ENCODE data around the gene GALR2.

Gene GALR2

DNA sequence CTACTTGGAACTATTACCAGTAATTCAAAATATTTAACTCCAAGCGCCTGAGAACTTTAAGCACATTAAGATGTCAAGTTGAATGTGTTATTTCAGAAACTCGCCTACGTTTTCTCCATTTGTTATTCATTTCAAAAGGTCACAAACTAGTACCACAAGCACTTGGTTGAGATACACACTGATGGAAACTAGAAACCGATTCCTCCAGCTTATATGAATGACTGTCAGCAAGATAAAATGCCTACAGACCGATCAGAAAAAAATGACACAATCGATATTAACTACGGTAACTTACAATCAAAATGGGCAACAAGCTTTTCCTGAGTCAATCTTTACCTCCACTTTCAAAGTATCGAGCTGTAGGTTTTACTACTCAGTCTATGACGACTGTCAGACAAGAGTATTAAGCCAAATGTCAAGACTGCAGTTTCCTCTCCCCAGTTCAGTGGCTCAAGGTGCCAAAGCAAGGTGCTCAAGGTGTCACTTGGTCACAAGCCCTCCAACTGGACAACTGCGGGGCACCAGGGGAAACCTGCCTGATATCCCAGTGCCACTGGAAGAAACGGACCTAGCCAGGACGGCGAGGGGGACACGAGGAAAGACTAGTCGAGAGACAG lies 2.9 kb upstream of the GALR2 start:
- H3K4me3 ChIP-seq (replicated peaks in 1 of 2; ENCODE audit: low read depth in 2 of 2, low read length in 2 of 2), result peak overlapping the region; percentile 81 to 96
- TF ChIP-seq CTCF (IDR thresholded peaks at IDR 0.05; ENCODE audit: low read depth, low read length), result no peak
- DNase-seq (ENCODE audit: low read depth in 2 of 2), result no peak

- no peak for TF ChIP-seq CTCF (IDR thresholded peaks at IDR 0.05; ENCODE audit: low read depth, low read length)
Observed at GRCh38 chr17:76072148-76072858, 2.3 kb upstream of the GALR2 start, which contains the start of gene SRP68. TSS of gene SRP68 (minus strand) at chr17:76072517. CDS start at chr17:76072491, 26 bp downstream.

DNA sequence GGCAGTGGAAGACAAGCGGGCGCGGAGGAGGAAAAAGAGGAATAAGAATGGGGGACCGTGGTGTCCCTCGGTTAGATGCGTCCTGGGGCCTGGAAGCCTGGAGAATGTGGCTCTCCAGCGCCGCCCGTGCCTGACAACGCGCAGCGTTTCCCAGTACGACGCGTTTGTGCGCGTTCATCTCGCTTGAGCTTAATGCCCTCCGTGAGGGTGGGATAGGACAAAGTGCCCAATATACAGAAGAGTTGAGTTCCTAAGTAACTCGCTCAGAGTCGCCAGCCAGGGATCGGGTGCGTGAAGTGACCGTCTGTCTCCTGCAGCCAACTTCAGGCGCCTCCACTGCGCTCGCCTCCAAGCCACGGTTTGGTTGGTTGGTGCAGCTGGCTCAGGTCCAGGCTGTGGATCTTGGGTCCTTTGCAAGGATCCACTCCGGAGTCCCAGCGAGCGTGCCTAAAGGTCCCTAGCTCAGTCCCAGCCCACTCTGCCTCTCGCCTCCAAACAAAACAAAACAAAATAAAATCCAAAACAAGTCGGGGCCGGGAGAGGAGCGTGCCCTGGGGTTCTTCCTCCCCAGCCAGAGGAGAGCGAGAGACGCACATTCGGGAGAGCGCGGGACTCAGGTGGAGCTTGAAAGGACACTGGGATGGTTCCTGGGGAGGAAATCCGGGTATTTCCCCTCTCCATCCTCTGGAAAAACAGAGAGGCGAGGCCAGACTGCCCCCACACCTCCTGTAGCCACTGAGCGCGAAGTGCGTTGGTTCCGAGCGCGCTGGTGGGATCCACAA lies 974 bp downstream of the GALR2 start:
- no peak overlapping the region for H3K4me3 ChIP-seq (replicated peaks in 1 of 2; ENCODE audit: low read depth in 2 of 2, low read length in 2 of 2)

More at GRCh38 chr17:76072148-76072858, 2.3 kb upstream of the GALR2 start, which contains the start of gene SRP68:
- H3K4me3 ChIP-seq (replicated peaks in 1 of 2; ENCODE audit: low read depth in 2 of 2, low read length in 2 of 2), result peak within 1 kb of the TSS; percentile 81 to 96
- DNase-seq (ENCODE audit: low read depth in 2 of 2), result peak; percentile 91 to 94

DNA sequence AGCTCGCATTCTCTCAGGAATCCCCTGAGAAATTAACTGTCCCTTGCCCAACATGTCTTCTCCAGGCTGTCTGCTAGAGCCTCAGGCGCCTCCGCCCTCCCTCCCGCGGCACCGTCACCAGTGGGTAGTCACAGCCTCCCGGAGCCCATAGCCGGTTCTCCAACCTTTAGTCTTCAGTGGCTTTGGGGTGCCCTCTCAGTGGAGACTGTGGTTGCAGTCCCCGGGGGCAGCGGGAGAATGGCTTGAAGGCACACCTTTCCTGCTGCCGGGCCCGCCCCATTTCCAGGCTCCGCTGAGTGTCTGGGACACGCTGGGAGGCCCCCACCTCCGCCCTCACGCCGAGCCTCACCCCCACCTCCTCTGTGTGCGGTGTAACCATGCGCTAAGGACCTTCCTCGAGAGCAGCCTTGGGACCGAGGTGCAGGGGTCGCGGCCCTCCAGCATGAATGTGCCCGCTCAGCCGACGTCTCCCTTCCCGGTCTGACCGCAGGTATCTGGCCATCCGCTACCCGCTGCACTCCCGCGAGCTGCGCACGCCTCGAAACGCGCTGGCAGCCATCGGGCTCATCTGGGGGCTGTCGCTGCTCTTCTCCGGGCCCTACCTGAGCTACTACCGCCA lies 1.7 kb downstream of the GALR2 start:
- no peak for DNase-seq (ENCODE audit: low read depth in 2 of 2)
- no peak overlapping the region for H3K4me3 ChIP-seq (replicated peaks in 1 of 2; ENCODE audit: low read depth in 2 of 2, low read length in 2 of 2)
- no peak for TF ChIP-seq CTCF (IDR thresholded peaks at IDR 0.05; ENCODE audit: low read depth, low read length)

More for the DNA sequence above, 974 bp downstream of the GALR2 start:
- DNase-seq (ENCODE audit: low read depth in 2 of 2), result peak in 1 of 2 donors; percentile 40
- no peak for TF ChIP-seq CTCF (IDR thresholded peaks at IDR 0.05; ENCODE audit: low read depth, low read length)

- no peak overlapping the region for H3K4me3 ChIP-seq (replicated peaks in 1 of 2; ENCODE audit: low read depth in 2 of 2, low read length in 2 of 2)
- no peak for DNase-seq (ENCODE audit: low read depth in 2 of 2)
Observed at GRCh38 chr17:76076765-76077583, 2.4 kb downstream of the GALR2 start.

More at GRCh38 chr17:76076765-76077583, 2.4 kb downstream of the GALR2 start:
- TF ChIP-seq CTCF (IDR thresholded peaks at IDR 0.05; ENCODE audit: low read depth, low read length), result no peak
